ENCODE data around the gene DIS3L2.

Gene DIS3L2

GRCh38 chr2:232278534-232278933 is 317.0 kb downstream of the DIS3L2 start:
- ATAC-seq = no peak

GRCh38 chr2:232280341-232280740 is 318.8 kb downstream of the DIS3L2 start:
- ATAC-seq = no peak

GRCh38 chr2:232281858-232282507 is 320.5 kb downstream of the DIS3L2 start:
- ATAC-seq = no peak

DNA sequence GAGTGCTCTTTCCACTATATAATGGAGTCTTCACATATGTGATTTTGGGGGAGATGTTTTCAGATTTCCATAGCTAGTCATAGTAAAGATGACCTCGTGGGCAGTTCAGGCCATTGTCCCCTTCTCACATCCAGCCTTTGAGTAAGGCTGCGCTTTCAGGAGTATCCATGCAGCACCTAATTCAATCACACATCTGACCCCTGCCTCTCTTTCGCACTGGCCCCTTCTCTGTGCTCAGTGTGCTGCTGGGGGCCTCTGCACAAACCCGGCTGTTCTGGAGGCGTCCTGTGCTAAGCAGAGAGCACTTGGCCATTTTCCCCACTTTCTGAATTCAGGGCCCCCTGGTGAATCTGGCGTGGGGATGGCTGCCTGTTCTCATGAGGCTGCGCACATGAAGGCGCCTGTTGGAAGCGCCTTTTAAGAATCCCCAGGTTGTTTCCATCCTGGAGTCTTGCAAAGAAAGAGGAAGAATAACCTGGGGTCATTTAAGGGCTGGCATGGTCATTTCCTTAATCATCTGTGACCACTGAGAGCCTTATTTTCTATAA is 321.1 kb downstream of the DIS3L2 start:
- no peak for ATAC-seq

GRCh38 chr2:232286001-232286868 is 324.7 kb downstream of the DIS3L2 start:
- no peak for ATAC-seq

- ATAC-seq = no peak
Measured at GRCh38 chr2:232287316-232287715, 325.8 kb downstream of the DIS3L2 start.

- no peak for ATAC-seq
Measured at GRCh38 chr2:232288489-232289030, 327.0 kb downstream of the DIS3L2 start.

DNA sequence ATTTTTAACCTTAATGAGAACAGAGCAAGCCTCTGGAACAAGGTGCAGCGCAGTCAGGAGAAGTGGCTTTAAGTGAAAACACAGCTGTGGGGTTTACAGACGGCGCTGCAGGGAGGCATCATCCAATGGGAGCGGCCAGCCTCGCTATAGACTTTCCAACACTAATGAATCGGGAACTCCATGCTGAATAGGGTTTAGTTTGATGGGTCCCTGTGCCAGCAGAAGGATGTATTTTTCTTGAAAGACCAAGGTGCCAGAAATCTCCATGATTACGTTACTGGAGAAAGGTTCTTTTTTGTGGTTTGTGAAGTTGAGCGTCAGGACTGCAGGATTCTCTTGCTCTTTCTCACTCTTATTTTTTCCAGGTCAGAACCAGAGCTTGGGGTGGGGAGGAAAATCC is 329.2 kb downstream of the DIS3L2 start:
- ATAC-seq = no peak

DNA sequence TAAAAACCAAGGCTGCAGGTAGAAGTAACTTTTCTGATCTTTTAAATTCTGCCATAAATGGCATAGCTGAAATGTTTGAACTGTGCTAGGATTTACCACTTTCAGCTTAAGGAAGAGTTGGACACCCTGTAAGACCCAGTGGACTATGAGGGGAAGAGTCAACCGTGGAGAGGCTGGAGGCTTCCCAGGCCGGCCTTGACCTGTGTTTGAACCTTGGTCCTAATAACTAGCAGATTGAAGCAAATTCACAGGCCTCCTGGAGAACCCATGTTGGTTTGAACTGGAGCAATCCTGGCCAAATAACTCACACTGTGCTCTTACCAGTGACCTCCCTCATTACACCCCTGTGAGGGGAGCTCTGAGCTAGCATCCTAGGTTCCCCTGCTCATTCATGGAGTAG is 329.8 kb downstream of the DIS3L2 start:
- no peak for ATAC-seq

DNA sequence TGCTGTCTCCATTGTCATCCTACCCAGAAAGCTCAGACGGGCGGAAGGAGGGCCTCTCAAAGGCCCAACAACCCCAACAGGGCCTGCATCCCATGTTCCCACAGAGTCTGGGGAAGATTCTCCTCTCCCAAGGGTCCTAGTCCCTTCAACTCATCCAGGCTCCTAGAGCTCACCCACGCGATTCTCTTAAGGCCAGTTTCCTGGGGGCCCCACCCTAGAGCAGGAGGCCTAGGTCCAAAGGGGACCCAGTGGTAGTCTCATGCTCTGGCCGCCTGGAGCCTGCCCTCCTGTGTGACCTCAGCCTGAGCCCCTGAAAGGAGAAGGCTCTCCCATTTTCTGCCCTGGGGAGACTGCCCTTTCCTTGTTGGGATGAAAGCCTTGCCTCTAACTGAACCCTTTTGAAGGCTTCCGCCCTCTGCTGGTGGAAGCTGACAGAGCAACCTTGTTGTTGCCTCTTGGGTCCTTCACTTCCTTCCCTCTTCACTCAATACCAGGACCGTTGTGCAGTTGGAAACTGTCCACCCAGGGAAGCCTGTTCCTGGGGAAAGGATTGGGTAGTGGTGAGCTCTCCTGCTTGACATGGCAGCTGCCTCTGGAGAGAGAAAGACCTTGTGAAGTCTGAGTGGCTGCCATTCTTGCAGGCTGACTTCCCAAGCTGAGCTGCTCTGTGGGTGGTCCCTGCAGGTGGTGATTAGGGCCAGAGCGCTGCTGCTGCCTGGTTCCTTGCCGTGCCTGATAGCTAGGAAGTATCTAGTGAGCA is 331.1 kb downstream of the DIS3L2 start:
- peak in 1 of 2 donors; percentile 41 for ATAC-seq

- ATAC-seq = no peak
Measured at GRCh38 chr2:232293191-232293590, 331.7 kb downstream of the DIS3L2 start.

GRCh38 chr2:232295971-232296370 is 334.5 kb downstream of the DIS3L2 start:
- no peak for ATAC-seq

DNA sequence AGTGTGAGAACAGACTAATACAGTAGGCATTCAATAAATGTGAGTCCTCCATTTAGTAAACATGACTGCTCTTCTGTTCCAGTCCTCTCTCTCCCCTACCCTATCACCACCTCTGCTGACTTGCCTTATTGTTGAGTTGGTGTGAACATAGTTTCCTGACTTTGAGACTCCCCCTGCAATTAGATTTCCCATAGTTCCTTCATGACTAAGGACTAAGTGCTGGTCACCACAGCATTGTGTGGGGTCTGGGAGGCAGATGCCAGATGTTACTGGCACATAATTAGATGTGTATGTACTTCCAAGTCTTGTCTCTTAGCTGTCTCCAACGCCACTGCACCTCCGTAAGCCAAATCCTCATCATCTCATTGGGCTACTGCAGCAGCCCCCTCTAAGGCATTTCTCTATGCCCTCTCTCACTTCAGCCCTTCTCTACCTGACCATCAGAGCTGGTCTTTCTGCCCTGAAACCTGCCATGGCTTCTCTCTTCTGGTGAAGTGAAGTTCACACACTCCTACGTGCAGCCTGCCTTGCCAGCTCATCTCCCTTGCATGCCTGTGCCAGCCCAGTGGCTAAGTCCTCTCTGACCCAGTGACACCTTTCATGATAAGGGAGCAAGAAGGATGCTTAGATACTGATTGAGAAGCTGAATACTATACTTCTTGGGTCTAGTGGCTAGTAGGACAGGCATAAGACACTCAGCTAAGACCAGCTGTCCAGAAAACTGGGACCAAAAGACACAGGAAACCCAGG is 335.4 kb downstream of the DIS3L2 start:
- ATAC-seq = no peak

- no peak for ATAC-seq
Measured at GRCh38 chr2:232299084-232299483, 337.6 kb downstream of the DIS3L2 start.

- ATAC-seq = no peak
Measured at GRCh38 chr2:232299927-232300674, 338.6 kb downstream of the DIS3L2 start.

GRCh38 chr2:232300894-232301387 is 339.4 kb downstream of the DIS3L2 start:
- ATAC-seq = peak; percentile 84 to 94

DNA sequence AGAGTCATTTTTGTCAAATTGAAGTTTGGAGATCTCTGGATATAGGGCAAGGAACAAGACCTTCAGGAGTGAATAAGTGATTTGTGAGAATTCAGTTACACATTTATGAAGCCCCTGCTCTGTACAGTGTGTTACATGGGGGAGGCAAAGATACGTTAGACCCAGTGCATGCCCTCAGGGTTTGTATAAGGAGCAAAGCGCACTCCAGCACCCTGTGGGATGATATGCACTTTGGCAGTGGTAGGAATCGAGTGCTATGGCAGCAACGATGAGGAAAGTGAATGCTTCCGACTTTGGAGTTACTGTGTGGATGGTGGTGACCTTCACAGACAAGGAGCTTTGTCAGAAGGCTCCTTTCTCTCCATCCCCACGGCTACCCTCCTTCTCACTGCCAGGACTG is 342.7 kb downstream of the DIS3L2 start:
- ATAC-seq = no peak

DNA sequence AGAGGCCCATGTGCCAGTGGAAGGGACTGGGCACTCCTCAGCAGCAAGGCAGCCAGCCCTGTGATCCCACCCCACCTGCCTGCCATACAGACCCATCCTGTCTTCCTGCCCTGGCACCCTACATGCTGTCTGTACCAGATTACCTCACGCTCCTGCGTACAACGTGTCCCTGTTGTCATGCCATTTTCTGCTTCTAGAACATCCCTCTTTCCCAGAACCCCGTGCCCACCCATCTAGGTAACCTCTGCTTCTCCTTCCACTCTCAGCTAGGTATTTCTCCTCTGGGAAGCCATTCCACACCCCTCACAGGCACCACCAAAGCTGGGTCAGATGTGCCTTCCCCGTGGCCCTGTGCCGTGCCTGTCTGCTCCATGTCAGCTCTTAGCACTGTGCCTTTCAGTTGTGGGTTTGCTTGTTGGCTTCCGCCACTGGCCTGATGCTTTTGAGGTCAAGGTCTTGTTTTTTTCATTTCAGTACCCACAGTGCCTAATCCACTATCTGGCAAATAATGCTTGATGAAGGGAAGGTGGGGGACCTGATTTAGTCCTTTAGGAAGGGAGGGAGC is 345.3 kb downstream of the DIS3L2 start:
- ATAC-seq = no peak

DNA sequence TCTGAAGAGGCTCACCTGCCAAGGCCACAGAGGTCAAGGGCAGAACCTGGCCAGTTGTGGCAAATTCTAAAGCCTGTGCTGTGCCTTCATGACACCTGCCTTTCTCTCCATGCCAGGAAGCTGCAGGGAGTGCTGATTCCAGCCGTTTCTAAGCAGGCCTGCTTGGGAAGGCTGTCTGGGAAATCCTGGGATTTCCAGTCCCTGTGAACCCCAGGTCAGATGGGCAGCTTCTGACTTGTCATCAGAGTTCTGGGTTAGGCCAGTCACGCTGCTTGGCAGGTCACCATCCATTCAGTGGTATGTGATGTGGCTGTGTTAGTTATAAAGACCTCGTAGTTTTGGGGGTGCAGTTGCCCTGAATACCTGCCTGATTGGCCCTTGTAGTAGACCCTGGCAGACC is 346.3 kb downstream of the DIS3L2 start:
- ATAC-seq = no peak

DNA sequence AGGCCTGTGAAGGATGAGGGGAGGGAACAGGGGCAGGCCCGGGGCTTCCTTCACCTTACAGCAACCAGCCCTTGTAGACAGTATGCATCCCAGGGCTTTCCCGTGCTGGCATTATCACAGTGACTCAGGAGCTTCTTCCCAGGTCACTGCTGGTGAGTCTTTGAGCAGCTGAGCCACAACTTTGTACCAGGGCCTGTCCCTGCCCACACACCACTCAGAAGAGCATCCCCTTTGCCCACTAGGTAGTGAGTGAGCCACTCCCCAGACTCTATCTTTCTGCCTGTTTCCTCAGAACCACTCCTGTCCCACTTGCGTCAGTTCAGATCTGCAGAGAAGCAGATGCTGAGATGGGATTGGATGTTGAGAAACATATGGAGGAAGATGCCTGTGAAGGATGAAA is 347.5 kb downstream of the DIS3L2 start:
- peak in 1 of 2 donors; percentile 28 for ATAC-seq

DNA sequence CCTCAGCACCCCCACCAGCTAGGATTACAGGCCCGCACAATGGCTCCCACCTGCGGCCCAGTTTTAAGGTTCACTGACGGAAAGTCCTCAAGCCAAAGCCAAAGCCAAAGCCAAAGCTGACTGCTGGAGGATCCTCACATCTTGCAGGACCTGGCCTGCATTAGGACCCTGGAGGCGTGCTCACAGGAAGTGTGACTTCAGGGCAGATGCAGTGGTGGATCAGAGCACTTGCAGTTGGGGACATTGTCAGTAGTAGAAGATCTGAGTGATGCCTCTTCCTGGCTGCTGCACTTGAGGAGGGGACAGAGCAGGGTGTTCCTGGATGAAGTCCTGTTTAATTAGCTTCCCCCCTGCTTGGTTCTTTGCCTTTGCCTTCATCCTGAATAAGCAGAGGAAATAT is 348.1 kb downstream of the DIS3L2 start:
- ATAC-seq = peak in 1 of 2 donors; percentile 39

Measured in activated CD4-positive, CD25-positive, alpha-beta regulatory T cell treated with anti-CD3 and anti-CD28 coated beads, Interleukin-2, amount 50 U/mL, for 24 hours (primary cell).